Measurements from ENCODE around the gene TNFRSF9. TPM values are rescaled to one million over a fixed set of nuclear protein-coding genes. Genes with fewer than 3 reads are reported as not detected.

Gene TNFRSF9
- total RNA-seq, 4 donors from 2014 or later = 0.05 to 0.20 TPM; not detected in 2

DNA sequence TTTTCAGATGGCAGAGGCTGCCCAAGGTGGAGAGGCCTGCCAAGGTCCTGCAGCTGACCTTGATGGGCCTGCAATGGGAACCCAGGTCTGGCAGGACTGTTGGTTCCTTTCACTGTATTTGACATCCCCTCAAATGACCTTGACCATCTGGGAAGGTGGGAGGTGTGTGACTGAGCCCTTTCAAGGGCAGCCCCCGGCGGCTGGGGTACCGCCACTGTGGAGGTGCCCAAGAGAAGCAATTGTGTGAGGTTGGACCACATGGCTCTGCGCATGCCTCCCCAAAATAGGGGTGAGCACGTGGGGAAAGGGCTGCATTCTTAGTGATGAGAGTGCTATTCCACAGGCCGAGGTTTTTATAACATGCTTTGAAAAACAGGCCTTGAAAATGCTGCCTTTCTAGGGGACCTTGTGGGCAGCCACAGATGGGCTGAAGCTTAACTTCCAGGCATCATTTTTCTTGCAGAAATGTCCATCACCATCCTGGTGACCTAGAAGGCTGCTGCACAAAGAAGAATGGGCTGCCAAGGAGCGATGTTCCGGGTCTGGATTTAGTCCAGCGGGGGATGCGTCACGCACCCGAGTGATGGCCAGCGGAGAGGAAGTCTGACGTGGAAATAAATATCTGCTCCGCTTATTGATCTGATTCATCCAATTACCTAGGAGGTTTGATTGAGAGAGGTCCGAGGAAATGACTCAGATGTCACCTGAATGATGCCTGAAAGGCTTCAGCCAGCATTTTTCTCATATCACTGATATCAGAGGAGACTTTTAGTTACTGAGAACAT, 71.3 kb downstream of the TNFRSF9 start:
- H3K36me3 ChIP-seq = no peaks in the 10 kb centered on the region

DNA sequence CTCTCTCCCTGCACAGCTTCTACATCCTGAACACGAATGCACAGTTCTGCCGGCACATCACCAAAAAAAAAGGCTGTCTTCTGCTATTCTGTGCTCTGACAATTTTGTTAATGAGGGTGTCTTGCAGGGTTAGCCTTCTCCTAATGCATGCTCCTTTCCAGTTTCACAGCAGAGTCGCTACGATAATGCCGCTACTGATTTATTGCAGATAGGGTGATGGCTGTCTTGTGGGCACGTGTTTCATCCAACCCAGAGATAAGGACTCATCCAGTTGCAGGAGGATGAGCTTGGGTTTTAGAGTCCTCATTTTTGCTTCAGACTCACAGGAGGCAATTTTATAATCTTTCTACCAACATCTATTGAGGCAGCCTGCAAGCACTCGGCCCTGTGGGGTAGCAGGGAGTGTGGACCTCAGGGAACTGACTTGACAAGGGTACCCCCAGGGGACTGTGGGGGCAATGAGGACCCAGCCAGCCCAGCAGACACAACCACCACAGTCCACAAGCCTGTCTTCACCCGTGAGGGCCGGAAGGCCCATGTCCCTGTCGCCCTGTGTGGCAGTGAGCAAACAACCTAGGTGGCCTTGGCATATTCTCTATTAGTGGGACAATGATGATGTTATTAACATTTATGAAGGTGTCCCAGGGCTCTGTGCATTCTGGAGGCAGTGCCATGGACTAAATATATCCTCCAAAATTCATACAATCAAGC, 72.4 kb downstream of the TNFRSF9 start:
- in situ Hi-C loops (cut with MboI; ENCODE audit: low sequenced_read_pairs in 4 of 4) = no loop called here
- no peaks in the 10 kb centered on the region for H3K4me1 ChIP-seq
- no peaks in the 10 kb centered on the region for H3K36me3 ChIP-seq
- DNase-seq (no peak), ATAC-seq (no peak)
- H3K4me3 ChIP-seq = no peak overlapping the region
- no peaks in the 10 kb centered on the region for H3K9me3 ChIP-seq
- no peaks in the 10 kb centered on the region for H3K27me3 ChIP-seq
- TF ChIP-seq POLR2A (IDR thresholded peaks at IDR 0.05) = no peak
- TF ChIP-seq, protein P1, sequence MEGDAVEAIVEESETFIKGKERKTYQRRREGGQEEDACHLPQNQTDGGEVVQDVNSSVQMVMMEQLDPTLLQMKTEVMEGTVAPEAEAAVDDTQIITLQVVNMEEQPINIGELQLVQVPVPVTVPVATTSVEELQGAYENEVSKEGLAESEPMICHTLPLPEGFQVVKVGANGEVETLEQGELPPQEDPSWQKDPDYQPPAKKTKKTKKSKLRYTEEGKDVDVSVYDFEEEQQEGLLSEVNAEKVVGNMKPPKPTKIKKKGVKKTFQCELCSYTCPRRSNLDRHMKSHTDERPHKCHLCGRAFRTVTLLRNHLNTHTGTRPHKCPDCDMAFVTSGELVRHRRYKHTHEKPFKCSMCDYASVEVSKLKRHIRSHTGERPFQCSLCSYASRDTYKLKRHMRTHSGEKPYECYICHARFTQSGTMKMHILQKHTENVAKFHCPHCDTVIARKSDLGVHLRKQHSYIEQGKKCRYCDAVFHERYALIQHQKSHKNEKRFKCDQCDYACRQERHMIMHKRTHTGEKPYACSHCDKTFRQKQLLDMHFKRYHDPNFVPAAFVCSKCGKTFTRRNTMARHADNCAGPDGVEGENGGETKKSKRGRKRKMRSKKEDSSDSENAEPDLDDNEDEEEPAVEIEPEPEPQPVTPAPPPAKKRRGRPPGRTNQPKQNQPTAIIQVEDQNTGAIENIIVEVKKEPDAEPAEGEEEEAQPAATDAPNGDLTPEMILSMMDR (IDR thresholded peaks at IDR 0.05 in 4 of 5, conservative IDR thresholded peaks at IDR 0.05 in 1 of 5) = no peak
- H3K27ac ChIP-seq = no peak overlapping the region
- intact Hi-C loops (cut with DNase I; ENCODE audit: low total_unique reads) = no loop called here

More for the DNA sequence above, 71.3 kb downstream of the TNFRSF9 start:
- no peak for ATAC-seq
- intact Hi-C loops (cut with DNase I; ENCODE audit: low total_unique reads) (no loop called here), in situ Hi-C loops (cut with MboI; ENCODE audit: low sequenced_read_pairs in 4 of 4) (no loop called here)
- no peak overlapping the region for H3K4me3 ChIP-seq
- H3K4me1 ChIP-seq = no peaks in the 10 kb centered on the region
- no peaks in the 10 kb centered on the region for H3K9me3 ChIP-seq
- no peak for TF ChIP-seq POLR2A (IDR thresholded peaks at IDR 0.05)
- TF ChIP-seq, protein P1 (IDR thresholded peaks at IDR 0.05 in 4 of 5, conservative IDR thresholded peaks at IDR 0.05 in 1 of 5) = no peak
- no peak for DNase-seq
- no peaks in the 10 kb centered on the region for H3K27me3 ChIP-seq
- H3K27ac ChIP-seq = no peak overlapping the region

DNA sequence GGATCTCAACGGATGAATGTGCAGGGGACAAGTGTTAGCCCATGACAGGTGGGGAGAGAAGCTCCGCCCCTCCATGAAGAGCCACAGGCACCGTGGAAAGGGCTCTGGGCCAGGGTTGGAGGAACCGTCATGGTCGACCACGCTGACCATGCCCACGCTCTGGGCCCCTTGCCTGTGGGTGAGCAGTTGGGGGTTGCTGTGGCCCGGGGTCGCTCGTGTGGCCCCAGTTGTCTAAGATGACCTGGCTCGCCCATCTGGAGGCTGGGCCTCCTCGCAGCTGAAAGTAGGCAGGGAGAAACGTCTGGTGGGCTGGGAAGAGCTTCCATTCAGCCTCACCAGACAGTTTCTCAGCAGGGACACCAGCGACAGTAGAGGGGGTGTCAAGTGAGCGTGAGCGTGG, 74.7 kb downstream of the TNFRSF9 start:
- Histone ChIP-seq H3K27me3 (no peaks in the 10 kb centered on the region), H3K36me3 (no peaks in the 10 kb centered on the region), H3K4me1 (no peaks in the 10 kb centered on the region), H3K9me3 (no peaks in the 10 kb centered on the region), H3K27ac (no peak overlapping the region), H3K4me3 (no peak overlapping the region)
- ATAC-seq (no peak), DNase-seq (no peak)
- in situ Hi-C loops (cut with MboI; ENCODE audit: low sequenced_read_pairs in 4 of 4) (no loop called here), intact Hi-C loops (cut with DNase I; ENCODE audit: low total_unique reads) (no loop called here)
- TF ChIP-seq, protein P1 (IDR thresholded peaks at IDR 0.05 in 4 of 5, conservative IDR thresholded peaks at IDR 0.05 in 1 of 5) = no peak
- TF ChIP-seq POLR2A (IDR thresholded peaks at IDR 0.05) = no peak

Other genes starting within 250 kb of the TNFRSF9 start
- 10 to 100 TPM; 63.7 to 71.2 (median 69.7) TPM for gene VAMP3, start 169.5 kb downstream of the TNFRSF9 start, total RNA-seq
- gene PER3, start 156.5 kb downstream of the TNFRSF9 start, total RNA-seq = 1 to 10 TPM; 3.7 to 7.1 (median 5.5) TPM
- gene UTS2, start 87.8 kb downstream of the TNFRSF9 start, total RNA-seq = not detected
- gene PARK7, start 20.9 kb upstream of the TNFRSF9 start, total RNA-seq = 100 to 1,000 TPM; 291 to 370 (median 332) TPM
- 100 to 1,000 TPM; 184 to 644 (median 448) TPM for gene ERRFI1, start 85.5 kb upstream of the TNFRSF9 start, total RNA-seq